HG03280 (cell line): ENCODE measurements around the gene GET3.

Source experiments
- ATAC-seq: cut with Tn5 transposase; IDR thresholded peaks from one replicate; pipeline ENCODE4 v1.9.1; 2021; ENCODE audit warnings: mild to moderate bottlenecking, moderate library complexity; ENCODE audit not compliant: unreplicated experiment

The GET3 gene

DNA sequence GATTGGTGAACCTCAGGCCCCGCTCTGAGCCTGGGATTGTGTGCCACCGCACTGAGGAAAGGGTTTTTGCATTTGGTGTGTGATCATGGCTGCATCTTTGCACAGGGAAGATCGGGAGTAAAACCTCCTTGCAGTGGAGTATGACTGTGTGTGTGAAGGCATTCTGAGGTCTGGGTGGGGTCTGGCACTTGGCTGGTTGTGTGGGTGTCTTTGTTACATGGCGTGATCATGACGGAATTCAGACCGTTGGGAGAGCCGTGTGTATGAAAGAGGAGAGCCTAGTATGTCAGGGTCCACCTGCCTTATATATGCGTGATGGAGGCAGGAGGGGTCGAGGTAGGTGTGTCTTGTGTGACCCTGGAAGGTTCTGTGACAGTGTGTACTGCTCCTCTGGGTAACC, 13.6 kb downstream of the GET3 start:
- no peak for ATAC-seq

DNA sequence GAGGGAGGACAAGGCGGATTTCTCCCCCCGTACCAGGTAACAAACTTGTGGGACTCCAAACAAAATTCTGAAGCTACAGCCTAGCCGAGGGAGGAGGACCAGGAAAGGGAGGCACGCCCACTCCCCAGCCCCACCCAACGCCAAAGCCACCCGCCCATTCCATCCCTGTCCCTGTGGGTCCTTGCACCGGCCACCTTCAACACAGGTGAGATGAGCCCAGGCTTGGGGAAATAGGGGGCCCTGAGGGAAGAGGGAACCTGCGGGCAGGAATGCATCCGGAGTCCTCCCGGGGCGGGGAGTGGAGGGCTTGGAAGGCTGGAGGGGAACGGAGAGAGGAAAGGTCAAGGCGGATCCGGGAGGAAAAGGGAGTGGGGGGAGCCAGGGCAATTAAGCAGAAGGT, 14.3 kb downstream of the GET3 start, which contains the start of gene BEST2:
BEST2 (plus strand) TSS at position 157 of the 400 bp plus-strand sequence. CDS start 802 bp downstream, outside the sequence.
- ATAC-seq: no peak

GRCh38 chr19:12752056-12752781, 14.9 kb downstream of the GET3 start:
- no peak for ATAC-seq

DNA sequence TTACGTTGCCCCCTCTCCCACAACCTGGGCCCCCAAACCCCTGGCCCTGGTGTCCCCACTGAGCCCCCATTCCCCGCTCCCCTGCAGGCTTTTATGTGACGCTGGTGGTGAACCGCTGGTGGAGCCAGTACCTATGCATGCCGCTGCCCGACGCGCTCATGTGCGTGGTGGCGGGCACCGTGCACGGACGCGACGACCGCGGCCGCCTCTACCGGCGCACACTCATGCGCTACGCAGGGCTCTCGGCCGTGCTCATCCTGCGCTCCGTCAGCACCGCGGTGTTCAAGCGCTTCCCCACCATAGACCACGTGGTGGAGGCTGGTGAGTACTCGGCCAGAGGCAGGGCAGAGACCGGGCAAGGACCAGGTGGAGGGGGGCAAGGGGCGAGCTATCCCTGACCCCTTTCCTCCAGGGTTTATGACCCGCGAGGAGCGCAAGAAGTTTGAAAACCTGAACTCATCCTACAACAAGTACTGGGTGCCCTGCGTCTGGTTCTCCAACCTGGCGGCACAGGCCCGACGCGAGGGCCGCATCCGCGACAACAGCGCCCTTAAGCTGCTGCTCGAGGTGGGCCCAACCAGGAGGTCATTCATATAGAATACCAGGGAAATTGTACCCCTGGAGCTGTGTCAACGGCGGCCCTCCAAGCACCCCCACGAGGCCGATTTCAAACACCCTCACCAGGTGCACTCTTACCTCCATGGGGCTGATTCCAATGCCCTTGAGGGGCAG, 17.3 kb downstream of the GET3 start:
- no peak for ATAC-seq

GRCh38 chr19:12756150-12756883, 19.0 kb downstream of the GET3 start:
- ATAC-seq: no peak

- no peak for ATAC-seq
Measured at GRCh38 chr19:12757544-12758274, 20.4 kb downstream of the GET3 start.

GRCh38 chr19:12759686-12760085, 22.4 kb downstream of the GET3 start:
- no peak for ATAC-seq

GRCh38 chr19:12763100-12763499, 25.8 kb downstream of the GET3 start:
- no peak for ATAC-seq

GRCh38 chr19:12764698-12765097, 27.4 kb downstream of the GET3 start:
- no peak for ATAC-seq

- peak; percentile 62 for ATAC-seq
Measured at GRCh38 chr19:12766051-12766521, 28.8 kb downstream of the GET3 start.

DNA sequence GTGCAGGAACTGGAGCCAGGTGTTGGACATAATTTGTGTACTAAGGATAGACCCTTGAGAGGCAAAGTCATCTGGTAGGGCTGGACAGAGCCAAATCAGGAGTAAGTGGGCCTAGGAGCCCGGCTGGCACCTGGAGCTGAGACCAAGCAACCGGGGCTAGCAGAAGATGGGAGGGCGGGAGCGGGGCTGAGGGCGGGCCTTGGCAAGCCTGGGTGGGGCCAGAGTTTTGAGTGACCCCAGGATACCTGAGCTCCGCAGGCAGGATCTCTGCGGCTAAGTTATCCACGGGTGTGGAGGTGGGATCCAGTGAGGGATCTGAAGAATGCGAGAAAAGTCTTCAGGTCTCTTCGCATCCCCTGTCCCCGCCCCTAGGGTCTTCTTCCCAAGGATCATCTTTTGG, 29.9 kb downstream of the GET3 start:
- ATAC-seq: no peak

DNA sequence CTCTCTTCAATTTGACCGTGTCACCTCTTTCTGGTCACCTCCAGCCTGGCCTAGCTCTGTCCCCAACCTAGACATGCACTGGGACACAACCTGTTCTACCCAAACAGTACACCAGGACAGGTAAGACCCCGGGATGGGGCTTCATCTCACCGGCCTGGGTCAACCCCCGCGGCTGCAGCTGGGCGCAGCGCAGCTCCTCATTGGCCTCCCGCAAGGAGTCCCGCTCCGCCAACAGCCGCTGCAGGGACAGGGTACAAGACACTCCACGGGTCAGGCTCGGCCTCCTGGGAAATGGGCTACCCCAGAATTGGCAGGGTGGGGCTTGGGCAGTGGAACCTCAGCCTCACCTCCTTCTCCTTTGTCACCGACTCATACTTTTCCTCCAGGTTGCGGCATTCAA, 30.4 kb downstream of the GET3 start:
- ATAC-seq: no peak

DNA sequence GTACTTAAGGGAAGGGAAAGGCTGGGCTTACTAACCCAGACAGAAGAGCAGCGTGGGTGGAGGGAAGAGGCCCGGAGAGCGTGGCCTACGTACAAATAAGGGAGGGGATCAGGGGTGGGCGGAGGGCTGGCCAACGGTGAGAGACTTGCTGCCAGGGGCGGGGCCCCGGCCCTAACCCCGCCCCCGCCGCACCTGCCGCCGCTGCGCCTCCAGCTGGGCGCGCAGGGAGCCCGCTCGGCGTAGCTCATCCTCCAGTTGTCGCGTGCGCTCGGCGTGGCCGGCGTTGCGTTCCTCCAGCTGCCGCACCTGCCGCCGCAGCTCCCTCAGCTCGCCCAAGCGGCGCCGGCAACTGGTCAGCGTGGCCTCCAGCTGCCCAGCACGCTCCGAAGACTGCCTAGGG, 32.4 kb downstream of the GET3 start:
- no peak for ATAC-seq

DNA sequence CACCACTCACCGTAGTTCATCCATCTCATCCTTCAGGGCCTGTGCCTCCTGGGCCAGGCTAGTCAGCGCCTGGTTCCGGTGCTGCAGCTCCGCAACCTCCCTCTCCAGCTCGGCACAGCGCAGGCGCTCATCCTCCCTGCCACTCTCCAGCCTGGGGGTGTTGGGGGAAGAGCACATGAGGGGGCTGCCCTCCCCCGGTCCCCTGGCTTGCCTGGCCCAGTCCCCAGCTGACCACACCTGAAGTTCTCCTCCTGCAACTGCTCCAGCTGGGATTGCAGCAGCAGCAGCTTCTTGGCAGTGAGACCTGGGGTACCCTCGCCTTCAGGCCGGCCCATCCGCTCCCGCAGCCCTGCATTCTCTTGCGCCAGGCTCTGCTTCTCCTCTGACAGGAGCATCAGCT, 33.6 kb downstream of the GET3 start:
- no peak for ATAC-seq

- ATAC-seq: no peak
Measured at GRCh38 chr19:12772323-12772722, 35.0 kb downstream of the GET3 start.

DNA sequence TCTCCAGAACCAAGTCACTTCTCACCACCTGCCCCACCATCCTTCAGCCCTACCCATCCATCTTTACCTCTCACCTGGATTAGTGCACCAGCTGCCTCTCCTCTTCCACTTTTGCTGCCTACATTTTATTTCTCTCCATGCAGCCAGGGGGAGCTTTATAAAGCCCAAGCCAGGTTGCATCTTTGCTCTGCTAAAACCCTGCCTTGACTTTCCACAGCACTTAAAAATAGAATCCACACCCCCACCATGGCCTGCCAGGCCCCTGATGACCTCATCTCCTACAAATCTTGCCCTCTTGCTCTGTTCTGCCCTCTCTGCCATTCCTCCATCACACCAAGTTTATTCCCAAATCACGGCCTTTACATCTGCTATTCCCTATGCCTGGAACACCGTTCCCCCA, 36.3 kb downstream of the GET3 start:
- no peak for ATAC-seq

DNA sequence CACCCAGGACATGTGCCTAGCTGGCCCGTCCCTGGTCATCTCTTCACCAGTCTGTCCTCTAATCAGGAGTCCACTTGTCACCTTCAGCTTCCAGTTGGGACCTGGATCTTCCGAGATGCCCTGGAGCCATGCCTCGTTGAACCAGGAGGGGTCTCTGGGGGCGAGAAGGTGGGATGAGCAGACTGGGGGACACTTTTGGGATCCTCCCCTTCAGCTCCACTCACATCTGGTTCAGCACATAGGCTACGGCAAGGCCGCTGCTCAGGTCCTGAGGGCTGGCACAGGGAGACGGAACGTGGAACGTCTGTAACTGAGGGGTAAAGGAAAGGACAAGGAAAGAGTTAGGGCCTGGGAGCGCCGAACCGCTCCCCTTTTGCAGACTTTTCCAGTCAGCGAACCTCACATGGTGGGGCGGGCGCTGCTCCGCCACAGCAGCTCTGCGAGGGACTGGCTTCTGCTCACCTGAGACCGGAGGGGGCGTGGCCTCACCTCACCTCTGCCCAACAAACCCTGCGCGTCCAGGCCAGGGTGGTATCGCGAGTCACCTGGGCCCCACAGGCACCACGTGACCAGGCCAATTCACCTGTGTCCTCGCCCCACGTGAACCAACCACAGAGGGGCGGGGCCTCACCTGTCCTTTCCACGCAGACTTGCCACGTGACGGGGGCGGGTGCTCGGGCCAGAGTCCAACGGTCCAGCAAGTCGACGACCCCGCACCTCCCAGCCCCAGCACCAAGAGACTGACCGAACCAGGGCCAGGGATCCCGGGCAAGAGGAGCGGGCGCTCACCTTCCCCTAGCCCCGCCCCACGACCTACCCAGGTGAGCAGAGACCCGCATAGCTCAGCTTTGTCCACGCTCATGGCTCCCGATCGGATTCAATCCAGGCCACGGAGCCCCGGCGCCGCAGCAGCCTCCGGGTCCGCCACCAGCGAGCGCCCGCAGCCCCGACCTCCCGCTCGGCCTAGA, 37.6 kb downstream of the GET3 start, which contains the start of gene HOOK2:
HOOK2 (minus strand) TSS at position 965 of the 968 bp plus-strand sequence; CDS start at position 862, 103 bp downstream.
- ATAC-seq: no peak

- ATAC-seq: no peak
Measured at GRCh38 chr19:12777217-12778016, 40.1 kb downstream of the GET3 start.
